Activated T-cell treated with anti-CD3 and anti-CD28 coated beads for 24 hours (primary cell): ENCODE results near the gene CDON.

ENCODE experiments used
- DNase-seq: peaks from one replicate; pipeline ENCODE4 v3.0.0-alpha.2; 2020; ENCODE audit warnings: low read depth

Gene CDON

GRCh38 chr11:125956391-125957134 lies 106.1 kb downstream of the CDON start:
- DNase-seq = no peak

- DNase-seq = no peak
These were observed 106.8 kb downstream of the CDON start for GRCh38 chr11:125955856-125956255.

- no peak for DNase-seq
These were observed 107.6 kb downstream of the CDON start for GRCh38 chr11:125954945-125955640.

GRCh38 chr11:125954123-125954944 lies 108.3 kb downstream of the CDON start:
- no peak for DNase-seq

- no peak for DNase-seq
These were observed 109.2 kb downstream of the CDON start for GRCh38 chr11:125953401-125953935.

- no peak for DNase-seq
These were observed 109.7 kb downstream of the CDON start for GRCh38 chr11:125952973-125953372.

GRCh38 chr11:125952559-125952958 lies 110.1 kb downstream of the CDON start:
- DNase-seq = no peak

- no peak for DNase-seq
These were observed 110.9 kb downstream of the CDON start for GRCh38 chr11:125951731-125952130.

GRCh38 chr11:125950696-125951651 lies 111.7 kb downstream of the CDON start:
- DNase-seq = no peak

GRCh38 chr11:125950178-125950490 lies 112.5 kb downstream of the CDON start:
- DNase-seq = no peak

GRCh38 chr11:125949271-125950177 lies 113.1 kb downstream of the CDON start:
- DNase-seq = no peak

GRCh38 chr11:125948278-125949051 lies 114.2 kb downstream of the CDON start:
- no peak for DNase-seq

GRCh38 chr11:125947419-125948277 lies 115.0 kb downstream of the CDON start:
- DNase-seq = no peak

- DNase-seq = no peak
These were observed 115.8 kb downstream of the CDON start for GRCh38 chr11:125946712-125947418.

GRCh38 chr11:125945797-125946520 lies 116.7 kb downstream of the CDON start, which contains the start of gene VSIG10L2:
TSS of gene VSIG10L2 (plus strand) at chr11:125946044. CDS start at chr11:125946056, 12 bp downstream.
- DNase-seq = no peak

GRCh38 chr11:125945011-125945796 lies 117.5 kb downstream of the CDON start:
- DNase-seq = no peak
